ENCODE measurements around the gene SERTM2. TPM values are rescaled to one million over a fixed set of nuclear protein-coding genes. Genes with fewer than 3 reads are reported as not detected.
"Not testable (repeated sequence)": the region's sequence is repeated elsewhere in the genome, so short reads cannot be mapped to it uniquely, and the experiment has no call there.

The SERTM2 gene
- total RNA-seq, 1 donor from 2014 or later = not detected

DNA sequence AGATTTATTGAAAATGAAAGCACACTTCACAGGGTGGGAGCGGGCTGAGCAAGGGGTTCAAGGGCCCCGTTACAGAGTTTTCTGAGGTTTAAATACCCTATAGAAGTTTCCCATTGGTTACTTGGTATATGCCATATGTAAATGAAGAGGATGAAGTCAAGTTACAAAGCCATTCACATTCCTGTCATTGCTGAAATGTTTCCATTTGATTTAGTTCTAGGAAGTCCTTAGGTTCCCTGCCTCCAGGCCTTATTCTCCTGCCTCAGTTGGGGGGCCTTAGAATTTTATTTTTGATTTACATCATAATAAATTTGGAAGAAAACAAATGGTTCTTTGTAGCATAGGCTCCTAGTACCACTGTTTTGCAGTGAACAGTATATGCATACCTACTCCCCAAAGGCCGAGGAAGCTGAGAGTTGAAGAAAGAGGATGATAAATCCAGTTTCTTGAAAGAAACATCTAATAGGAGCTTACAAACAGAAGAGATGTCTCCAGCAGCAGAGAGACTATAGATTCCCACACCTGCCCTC, 31.8 kb downstream of the SERTM2 start:
- peaks cover 3% of the 10 kb centered on the region for H3K9me3 Mint-ChIP-seq (ENCODE audit: unreplicated experiment)
- DNase-seq = no peak
- no peak overlapping the region for H3K27ac Mint-ChIP-seq (ENCODE audit: unreplicated experiment)
- no peaks in the 10 kb centered on the region for H3K27me3 Mint-ChIP-seq (ENCODE audit: unreplicated experiment)
- TF ChIP-seq, protein P1, sequence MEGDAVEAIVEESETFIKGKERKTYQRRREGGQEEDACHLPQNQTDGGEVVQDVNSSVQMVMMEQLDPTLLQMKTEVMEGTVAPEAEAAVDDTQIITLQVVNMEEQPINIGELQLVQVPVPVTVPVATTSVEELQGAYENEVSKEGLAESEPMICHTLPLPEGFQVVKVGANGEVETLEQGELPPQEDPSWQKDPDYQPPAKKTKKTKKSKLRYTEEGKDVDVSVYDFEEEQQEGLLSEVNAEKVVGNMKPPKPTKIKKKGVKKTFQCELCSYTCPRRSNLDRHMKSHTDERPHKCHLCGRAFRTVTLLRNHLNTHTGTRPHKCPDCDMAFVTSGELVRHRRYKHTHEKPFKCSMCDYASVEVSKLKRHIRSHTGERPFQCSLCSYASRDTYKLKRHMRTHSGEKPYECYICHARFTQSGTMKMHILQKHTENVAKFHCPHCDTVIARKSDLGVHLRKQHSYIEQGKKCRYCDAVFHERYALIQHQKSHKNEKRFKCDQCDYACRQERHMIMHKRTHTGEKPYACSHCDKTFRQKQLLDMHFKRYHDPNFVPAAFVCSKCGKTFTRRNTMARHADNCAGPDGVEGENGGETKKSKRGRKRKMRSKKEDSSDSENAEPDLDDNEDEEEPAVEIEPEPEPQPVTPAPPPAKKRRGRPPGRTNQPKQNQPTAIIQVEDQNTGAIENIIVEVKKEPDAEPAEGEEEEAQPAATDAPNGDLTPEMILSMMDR (IDR thresholded peaks at IDR 0.05; ENCODE audit: partially characterized antibody, unreplicated experiment) = no peak
- no peaks in the 10 kb centered on the region for H3K36me3 Mint-ChIP-seq (ENCODE audit: unreplicated experiment)
- H3K4me3 Mint-ChIP-seq (ENCODE audit: unreplicated experiment) = no peak overlapping the region
- H3K4me1 Mint-ChIP-seq (ENCODE audit: low read depth, unreplicated experiment) = no peaks in the 10 kb centered on the region

DNA sequence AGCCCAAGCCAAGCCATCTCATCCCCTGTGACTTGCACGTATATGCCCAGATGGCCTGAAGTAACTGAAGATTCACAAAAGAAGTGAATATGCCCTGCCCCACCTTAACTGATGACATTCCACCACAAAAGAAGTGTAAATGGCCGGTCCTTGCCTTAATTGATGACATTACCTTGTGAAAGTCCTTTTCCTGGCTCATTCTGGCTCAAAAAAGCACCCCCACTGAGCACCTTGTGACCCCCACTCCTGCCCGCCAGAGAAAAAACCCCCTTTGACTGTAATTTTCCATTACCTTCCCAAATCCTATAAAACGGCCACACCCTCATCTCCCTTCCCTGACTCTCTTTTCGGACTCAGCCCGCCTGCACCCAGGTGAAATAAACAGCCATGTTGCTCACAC, 37.8 kb downstream of the SERTM2 start:
- not testable (repeated sequence) for H3K27me3 Mint-ChIP-seq (ENCODE audit: unreplicated experiment); H3K27ac Mint-ChIP-seq (ENCODE audit: unreplicated experiment); H3K4me3 Mint-ChIP-seq (ENCODE audit: unreplicated experiment); H3K4me1 Mint-ChIP-seq (ENCODE audit: low read depth, unreplicated experiment); H3K9me3 Mint-ChIP-seq (ENCODE audit: unreplicated experiment); H3K36me3 Mint-ChIP-seq (ENCODE audit: unreplicated experiment); DNase-seq

DNA sequence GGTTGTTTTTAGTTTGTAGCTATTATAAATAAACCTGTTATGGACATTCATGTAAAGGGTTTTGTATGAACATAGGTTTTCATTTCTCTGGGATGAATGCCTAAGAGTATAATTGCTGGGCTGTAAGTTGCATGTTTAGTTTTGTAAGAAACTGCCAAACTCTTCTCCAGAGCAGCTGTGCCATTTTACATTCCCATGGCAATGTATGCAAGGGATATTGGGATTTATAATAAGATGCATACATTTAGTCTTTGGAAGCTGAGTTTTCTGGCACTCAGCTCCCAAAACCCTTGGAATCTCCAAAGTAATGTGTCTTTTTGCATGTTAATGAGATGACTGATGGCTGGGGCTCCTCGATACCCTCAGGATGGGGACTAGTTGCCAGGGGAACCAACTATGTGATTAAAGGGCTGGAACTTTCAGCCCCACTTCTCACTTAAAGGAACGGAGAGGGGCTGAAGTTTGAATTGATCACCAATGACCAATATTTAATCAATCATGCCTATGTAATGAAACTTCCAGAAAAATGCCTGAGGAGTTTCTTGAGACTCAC, 44.0 kb downstream of the SERTM2 start:
- TF ChIP-seq, protein P1 (IDR thresholded peaks at IDR 0.05; ENCODE audit: partially characterized antibody, unreplicated experiment) = no peak
- H3K27me3 Mint-ChIP-seq (ENCODE audit: unreplicated experiment) = no peaks in the 10 kb centered on the region
- DNase-seq = no peak
- H3K36me3 Mint-ChIP-seq (ENCODE audit: unreplicated experiment) = no peaks in the 10 kb centered on the region
- no peak overlapping the region for H3K4me3 Mint-ChIP-seq (ENCODE audit: unreplicated experiment)
- no peak overlapping the region for H3K27ac Mint-ChIP-seq (ENCODE audit: unreplicated experiment)
- H3K4me1 Mint-ChIP-seq (ENCODE audit: low read depth, unreplicated experiment) = no peaks in the 10 kb centered on the region
- H3K9me3 Mint-ChIP-seq (ENCODE audit: unreplicated experiment) = no peaks in the 10 kb centered on the region

DNA sequence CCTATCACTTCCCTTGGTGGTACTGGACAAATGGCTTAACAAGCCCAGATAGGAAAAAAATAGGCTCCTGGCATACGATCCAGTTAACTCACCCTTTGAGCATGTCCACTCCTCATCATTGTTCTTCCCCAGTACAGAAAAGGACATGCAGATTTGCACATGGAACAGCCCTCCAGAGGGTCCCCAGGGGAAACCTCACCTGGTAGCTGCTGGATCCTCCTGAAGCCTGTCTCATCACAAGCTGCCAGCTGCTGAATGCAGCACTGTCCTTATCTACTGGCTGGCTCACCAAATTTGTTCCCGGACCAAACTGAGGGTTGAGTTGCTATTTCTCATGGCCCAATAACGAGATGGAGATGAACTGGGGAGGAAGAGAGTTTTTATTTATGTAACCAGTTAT, 49.4 kb downstream of the SERTM2 start:
- Mint-ChIP-seq H3K27me3 (ENCODE audit: unreplicated experiment) (no peaks in the 10 kb centered on the region), H3K27ac (ENCODE audit: unreplicated experiment) (no peak overlapping the region)

DNA sequence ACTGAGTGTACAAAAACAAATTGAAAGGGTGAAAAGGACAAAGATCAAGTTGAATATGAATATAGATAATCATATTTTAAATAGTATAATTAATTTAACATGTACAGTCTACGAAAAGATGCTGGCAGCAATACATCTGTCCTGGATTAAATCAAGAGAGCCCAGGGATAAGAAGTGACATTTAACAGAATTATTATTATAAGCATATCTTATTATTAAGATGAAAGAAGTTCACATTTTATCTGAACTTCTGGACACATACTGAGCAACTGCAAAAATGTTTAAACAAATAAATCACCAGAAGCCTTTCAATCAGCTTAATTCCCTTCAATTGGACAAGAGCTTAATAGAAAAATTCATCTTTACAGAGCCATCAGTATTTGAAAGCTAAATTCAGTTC, 50.4 kb downstream of the SERTM2 start:
- no peaks in the 10 kb centered on the region for H3K9me3 Mint-ChIP-seq (ENCODE audit: unreplicated experiment)
- no peak for DNase-seq
- no peaks in the 10 kb centered on the region for H3K27me3 Mint-ChIP-seq (ENCODE audit: unreplicated experiment)
- no peaks in the 10 kb centered on the region for H3K4me1 Mint-ChIP-seq (ENCODE audit: low read depth, unreplicated experiment)
- TF ChIP-seq, protein P1 (IDR thresholded peaks at IDR 0.05; ENCODE audit: partially characterized antibody, unreplicated experiment) = no peak
- no peaks in the 10 kb centered on the region for H3K36me3 Mint-ChIP-seq (ENCODE audit: unreplicated experiment)
- H3K4me3 Mint-ChIP-seq (ENCODE audit: unreplicated experiment) = no peak overlapping the region
- no peak overlapping the region for H3K27ac Mint-ChIP-seq (ENCODE audit: unreplicated experiment)

More for the DNA sequence above, 49.4 kb downstream of the SERTM2 start:
- Mint-ChIP-seq H3K4me3 (ENCODE audit: unreplicated experiment) (no peak overlapping the region), H3K4me1 (ENCODE audit: low read depth, unreplicated experiment) (no peaks in the 10 kb centered on the region), H3K9me3 (ENCODE audit: unreplicated experiment) (no peaks in the 10 kb centered on the region), H3K36me3 (ENCODE audit: unreplicated experiment) (no peaks in the 10 kb centered on the region)
- no peak for DNase-seq
- TF ChIP-seq, protein P1 (IDR thresholded peaks at IDR 0.05; ENCODE audit: partially characterized antibody, unreplicated experiment) = no peak

Measured in glutamatergic neuron (in vitro differentiated cells).